ENCODE data around the gene CCDC187. TPM values are rescaled to one million over a fixed set of nuclear protein-coding genes. Genes with fewer than 3 reads are reported as not detected.

The CCDC187 gene
- total RNA-seq, 1 donor from 2014 or later, result not detected

DNA sequence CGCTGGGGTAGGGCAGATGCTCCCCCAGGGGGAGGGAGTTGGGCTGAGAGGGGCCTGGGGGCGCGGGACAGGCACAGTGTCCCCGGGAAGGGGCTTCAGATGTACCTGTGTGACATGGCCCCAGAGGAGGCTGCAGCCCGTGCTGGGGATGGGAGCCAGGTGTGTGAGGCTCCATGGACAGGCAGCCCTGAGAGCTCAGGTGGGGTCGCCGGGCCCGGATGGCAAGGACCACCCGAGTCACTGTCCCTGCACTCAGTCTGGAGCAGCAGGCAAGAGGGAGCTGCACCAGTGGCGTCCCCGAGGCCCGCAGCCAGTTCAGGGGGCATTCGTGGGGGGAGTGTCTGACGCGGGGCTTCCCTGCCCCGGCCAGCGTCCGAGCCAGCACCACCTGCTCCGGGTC lies 18.9 kb downstream of the CCDC187 start:
- DNase-seq (ENCODE audit: low read depth in 2 of 2), result no peak

DNA sequence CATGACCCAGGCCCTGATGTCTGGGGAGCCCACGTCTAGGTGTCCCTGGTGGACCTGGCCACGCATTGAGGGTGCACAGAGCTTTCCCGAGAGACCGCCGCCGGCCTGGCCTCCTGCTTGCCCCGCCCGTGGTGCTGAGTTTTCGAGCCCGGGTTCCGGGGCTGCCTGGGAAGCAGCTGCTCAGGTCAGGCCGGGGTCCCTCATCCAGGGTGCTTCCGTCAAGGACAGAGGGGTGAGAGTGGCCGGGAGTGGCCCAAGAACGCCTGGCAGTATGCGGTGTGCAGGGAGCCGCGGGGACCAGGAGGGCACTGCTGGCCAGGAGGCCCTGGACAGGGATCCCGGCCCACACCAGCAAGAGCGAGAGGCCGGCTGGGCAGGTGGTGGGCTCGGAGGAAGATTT lies 19.6 kb downstream of the CCDC187 start:
- DNase-seq (ENCODE audit: low read depth in 2 of 2), result no peak

DNA sequence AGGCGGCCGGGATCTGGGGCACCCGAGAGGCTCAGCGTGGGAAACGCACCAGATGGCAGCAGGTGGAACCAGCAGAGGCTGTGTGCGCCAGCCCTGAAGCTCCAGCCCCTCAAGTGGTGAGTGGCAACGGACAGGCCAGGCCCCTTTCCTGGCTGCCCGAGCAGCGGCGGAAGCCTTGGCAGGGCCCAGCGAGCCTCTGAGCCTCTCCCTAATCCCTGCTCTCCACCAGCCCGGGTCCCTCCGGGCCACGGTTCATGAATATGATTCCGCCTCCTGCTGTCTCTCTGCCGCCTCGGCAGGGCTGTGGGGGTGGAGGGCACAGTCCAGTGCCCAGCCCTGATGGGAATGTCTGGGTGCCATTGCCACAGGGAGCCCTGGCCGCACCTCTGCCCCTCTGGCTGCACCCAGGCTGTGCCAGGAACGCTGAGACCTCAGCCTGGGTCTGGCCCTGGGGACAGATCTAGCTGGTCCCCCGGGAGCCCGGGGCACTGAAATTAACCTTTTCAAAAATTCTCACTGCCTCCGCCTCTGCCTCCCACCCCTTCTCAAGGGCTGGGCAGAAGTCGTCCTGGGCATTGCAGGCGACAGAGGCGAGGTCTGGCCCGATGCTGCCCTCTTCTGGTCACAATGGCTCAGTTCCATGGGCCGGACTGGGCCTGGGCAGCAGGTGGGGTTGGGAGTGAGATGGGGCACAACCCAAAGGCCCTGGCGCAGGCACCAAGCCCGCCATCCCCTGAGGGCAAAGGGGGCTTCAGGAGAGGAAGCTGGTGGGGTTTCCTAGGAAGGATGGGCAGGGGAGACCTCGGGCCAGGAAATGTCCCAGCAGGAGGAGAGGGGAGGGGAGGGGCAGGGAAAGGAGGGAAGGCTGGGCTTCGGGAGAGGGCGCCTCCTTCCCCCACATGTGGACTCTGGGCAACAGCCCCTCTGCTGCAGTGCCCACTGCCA lies 20.3 kb downstream of the CCDC187 start:
- peak; percentile 69 to 81 for DNase-seq (ENCODE audit: low read depth in 2 of 2)

DNA sequence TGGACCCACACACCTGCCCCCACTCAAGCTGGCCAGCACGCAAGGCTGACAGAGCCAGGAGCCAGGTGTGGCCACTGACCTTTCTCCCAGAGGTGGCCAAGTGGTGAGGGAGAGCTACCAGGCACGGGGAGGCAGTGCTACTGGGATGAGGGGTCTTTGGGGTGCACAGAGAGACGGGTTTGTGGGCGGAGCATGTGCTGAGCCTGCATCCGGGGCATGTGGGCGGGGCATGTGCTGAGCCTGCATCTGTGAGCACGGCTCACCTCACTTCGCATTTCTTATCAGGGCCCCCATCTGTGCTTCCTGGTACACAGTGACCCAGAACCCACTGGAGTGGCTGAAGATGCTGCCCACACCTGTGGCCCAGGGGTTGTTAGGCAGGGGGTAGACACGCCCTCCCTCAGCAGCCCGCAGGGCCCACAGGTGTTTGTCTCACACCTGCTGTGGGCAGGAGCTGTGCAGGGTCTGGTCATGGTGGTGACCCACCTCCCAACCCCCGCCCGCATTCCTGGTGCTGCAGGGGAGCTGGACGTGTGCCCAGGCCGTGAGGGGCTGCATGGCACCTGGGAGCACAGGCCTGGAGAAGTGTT lies 21.5 kb downstream of the CCDC187 start:
- DNase-seq (ENCODE audit: low read depth in 2 of 2), result no peak

DNA sequence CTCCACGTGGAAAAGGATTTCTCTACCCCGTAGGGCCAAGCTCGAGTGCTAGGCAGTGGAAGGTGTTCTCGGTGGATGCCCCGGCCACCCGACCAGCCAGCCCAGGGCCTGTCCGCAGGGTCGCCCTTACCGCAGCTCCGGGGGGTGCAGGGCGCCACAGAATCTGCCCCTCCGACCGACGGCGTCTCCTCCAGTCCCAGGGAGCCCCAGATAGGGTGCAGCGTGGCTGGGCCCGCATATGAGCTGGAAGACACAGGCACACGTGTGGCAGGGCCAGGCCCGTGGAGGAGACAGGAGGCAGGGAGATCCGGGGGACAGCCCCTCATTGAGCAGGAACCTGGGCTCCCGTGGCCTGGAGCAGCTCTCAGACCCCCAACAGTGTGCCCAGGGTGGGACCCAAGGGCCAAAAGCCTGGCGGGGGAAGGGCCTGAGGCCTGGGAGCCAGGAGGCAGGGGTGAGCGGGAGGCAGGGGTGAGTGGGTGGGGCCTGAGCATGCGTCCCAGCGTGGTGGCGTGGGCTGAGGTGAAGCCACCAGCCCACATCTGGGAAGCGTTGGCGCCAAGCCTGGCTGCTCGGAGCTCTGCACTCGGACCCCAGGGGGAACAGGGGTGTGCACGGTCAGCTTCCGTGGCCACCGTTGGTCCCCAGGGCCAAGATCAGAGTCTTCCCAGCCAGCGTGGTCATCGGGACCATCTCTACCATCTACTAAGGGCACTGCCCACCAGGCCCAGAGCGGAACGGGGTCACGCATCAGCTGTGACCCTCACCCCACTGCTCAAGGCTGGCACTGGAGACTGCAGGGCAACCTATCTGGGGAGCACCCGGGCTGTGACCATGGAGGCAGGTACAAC lies 22.2 kb downstream of the CCDC187 start:
- no peak for DNase-seq (ENCODE audit: low read depth in 2 of 2)

DNA sequence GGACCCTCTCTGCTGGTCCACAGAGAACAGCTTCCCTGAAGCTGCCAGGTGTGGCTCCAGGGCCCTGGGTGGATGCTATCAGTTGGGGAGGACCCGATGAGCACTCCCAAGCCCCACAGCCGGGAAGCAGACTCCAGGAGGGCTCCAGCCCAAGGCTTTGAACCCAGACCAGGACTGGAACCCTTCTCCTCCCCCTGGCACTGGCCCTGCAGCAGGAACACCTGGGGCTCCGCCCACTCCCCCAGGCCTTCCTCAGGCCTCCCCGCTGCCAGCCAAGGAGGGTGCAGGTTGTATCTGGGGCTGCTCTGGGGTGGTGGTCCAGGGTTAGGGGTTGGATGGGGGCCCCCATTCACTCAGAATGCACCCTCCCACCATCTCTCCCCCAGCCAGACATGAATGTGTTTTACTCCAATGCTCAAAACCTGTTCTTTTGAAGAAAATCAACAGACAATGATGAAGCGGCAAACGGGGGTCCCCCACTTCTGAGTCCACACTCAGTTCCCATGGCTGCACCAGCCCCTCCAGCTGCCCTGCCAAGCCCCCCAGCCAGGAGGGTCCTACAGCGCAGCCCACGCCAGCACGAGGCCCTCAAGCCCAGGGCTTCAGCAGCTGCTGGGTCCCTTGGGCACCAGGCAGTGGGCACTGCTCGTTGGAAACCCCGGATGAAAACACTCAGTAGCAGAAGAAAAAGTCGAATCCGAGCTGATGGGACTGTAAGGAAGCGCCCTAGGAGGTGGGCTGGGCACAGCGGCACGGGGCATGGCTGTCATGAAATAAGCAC lies 23.2 kb downstream of the CCDC187 start:
- DNase-seq (ENCODE audit: low read depth in 2 of 2), result no peak

DNA sequence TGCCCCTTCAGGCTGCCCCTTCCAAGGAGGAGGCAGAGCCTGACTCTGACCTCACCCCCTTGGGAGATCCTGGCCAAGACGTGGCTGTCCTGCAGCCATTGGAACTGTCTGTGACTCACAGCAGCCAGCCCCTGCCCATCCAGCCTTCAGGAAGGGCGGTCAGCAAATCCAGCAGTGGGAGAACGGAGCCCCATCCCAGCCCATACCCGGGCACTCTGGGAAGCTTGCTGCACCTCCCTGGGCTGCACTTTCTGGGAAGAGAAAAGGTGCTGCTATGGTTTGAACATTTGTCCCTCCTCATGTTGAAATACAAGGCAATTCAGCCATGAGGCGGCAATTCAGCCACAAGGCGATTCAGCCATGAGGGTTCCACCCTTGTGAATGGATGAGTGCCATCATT lies 24.4 kb downstream of the CCDC187 start:
- DNase-seq (ENCODE audit: low read depth in 2 of 2), result no peak

DNA sequence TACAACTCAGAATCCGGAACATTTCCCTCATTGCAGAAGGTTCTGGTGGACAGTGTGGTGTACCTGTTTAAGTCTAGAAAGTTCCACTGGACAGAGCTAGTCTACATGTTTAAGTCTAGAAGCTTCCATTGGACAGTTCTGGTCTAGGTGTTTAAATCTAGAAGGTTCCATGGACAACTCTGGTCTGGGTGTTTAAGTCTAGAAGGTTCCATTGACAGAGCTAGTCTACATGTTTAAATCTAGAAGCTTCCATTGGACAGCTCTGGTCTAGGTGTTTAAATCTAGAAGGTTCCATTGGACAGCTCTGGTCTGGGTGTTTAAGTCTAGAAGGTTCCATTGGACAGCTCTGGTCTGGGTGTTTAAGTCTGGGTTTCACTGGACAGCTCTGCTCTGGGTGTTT lies 25.0 kb downstream of the CCDC187 start:
- no peak for DNase-seq (ENCODE audit: low read depth in 2 of 2)

DNA sequence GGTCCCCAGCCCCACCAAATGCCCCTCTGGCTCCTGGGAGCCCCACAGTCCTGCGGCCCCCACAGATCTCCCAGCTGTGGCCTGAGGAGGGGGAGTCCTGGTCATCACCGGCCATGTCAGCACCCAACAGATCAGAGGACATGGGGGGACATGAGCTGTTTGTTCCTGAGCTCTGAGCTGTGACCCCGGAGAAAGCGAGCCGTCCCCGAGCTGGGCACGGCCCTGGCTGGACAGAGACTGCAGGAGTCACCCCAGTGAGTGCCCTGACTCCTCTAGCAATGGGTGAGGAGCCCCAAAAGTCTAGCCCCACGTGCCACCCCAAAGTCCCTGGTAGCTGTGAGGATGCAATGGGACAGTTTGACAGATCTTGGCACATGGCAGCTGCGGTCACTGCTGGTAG lies 25.7 kb downstream of the CCDC187 start:
- DNase-seq (ENCODE audit: low read depth in 2 of 2), result no peak

DNA sequence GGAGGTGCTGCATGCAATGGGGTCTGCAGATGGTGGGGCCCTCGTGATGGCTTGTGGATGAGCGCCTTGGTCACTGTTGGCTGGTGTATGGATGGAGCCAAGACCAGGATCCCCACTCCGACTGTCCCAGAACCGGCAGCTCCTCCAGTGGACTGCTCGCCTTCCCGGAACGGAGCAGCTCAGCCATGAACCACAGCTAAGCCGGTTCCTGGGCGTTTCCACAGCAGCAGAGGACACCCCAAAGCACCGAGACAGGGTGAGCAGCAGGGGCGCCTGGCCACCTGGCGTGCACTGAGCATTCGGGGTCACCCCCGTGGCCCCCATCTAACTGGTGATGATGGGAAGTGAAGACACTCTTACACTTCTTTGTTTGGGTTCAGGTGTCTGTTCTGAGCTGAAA lies 26.1 kb downstream of the CCDC187 start:
- DNase-seq (ENCODE audit: low read depth in 2 of 2), result no peak

DNA sequence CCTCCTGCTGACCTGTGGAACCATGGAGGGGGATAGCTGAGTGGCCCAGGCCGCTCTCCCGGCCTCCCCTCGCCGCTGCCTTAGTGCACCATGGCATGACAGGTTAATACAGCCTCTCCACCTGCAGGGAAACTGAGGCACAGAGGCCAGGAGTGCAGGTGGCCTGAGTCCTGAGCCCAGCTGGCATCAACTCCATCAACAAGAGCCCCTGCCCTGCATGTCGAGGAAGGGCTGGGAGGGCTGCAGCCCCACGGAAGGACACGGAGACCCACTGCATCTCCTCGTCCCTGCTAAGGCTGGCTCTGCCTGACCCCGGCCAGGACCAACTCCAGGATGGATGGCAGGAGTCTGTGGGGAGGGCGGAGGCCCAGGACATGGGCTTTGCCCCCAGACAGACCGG lies 27.2 kb downstream of the CCDC187 start:
- DNase-seq (ENCODE audit: low read depth in 2 of 2), result no peak

DNA sequence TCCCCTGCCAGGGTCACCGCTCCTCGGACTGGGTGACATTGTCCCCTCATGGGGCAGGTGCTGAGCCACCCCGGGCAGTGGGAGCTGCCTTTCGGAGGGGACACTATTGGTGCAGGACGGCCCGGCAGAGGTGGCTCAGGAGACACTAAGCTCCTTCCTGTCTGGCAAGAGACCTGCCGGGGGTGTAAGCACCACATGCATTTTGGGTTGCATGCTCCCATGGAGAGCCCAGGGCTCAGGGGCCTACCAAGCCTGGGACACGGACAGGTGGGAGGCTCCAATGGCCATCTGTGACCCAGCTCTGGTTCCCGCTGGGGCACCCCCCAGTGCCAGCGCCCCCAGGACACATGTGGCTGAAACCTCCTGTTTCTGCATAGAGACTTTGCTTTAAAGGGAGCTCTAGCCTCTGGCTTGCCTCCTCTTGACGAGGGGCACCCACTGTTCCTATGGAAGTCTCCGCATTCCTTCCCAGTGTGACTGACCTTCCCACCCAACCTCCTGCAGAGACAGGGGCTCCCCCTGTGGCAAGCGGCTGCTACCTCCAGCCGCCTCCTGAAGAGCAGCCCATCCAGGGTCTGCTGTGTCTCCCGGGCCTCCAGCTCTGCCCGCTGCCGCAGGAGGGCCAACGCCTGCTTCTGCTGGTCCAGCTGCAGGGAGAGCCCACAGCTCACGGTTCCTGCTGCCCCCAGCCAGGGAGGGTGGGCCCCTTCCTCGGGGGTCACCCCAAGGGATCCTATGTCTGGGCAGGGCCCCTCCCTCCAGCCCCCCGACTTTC lies 28.1 kb downstream of the CCDC187 start:
- no peak for DNase-seq (ENCODE audit: low read depth in 2 of 2)

DNA sequence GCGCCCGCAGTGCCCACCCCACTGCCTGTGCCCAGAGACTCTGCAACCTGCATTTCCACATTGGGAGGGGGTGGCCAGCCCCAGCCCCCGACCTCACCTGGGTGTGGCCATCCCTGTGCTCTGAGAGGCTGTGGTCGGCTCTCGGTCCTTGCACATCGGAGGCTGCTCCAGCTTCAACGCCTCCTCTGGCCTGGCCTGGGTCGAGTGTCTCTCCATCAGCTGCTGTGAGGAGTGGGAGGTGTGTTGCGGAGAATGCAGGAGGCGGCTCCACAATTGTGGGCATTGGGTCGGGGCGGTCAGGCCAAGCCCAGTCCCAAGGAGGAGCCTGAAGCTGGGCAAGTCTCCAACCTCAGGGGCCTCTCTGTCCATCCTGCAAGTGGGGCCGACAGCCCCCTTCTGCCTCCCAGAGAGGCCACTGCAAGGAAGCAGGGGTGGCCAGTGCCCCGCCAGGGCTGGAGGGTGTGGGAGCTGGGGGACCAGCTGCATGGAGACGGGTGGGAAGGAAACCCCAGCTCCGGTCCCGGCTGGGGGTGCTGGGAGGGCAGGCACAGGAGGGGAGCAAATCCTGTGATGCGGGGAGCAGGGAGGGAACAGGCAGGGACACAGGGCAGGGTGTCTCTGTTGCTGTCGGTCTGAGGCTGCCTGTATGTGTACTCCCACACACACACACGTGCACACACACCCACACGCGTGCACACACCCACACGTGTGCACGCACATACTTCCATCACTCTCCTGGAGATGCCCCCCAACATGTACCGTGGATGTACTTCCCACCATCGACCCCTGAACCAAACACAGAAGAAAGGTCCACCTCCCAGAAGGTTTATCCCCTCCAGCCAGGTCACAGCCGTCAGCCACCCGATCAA lies 28.9 kb downstream of the CCDC187 start:
- no peak for DNase-seq (ENCODE audit: low read depth in 2 of 2)

DNA sequence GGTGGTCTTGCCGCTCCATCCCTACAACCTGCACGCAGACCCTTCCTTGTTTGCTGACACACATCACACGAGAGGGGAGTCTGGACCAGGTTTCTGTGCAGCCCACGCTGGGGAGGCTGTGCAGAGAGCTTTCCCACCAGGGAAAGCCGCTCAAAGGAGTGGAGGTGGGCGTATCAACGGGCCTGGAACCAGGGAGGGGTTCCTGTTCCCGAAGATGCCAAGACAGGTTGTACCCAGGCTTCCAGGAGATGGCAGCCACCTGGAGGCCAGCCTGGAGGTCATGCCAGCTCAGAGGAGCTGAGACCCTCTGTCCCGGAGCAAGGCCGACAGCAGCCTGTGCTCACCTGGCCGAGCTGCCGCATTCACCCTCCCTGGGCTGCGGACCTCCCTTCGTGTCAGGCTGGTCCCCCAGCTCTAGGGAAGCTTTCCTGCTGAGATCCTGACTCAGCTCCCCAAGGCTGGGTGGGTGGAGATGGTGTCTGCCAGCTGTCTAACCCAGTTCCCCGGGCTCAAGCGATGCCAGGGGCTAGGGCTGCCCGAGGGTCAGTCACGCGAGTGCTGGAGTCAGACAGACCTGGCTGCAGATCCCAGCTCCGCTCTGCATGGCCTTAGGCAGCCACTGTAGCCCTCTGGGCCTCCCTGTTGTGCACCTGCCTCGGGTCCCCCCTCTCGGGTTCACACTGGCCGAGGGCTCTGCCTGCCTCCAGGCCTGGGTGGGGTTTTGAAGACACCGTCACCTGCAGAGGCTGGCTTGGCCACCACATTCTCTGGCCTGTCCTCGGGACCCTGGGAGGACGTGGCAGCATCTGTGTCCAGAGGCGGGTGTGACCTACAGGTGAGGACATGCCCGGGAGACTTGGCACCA lies 29.7 kb downstream of the CCDC187 start:
- no peak for DNase-seq (ENCODE audit: low read depth in 2 of 2)

DNA sequence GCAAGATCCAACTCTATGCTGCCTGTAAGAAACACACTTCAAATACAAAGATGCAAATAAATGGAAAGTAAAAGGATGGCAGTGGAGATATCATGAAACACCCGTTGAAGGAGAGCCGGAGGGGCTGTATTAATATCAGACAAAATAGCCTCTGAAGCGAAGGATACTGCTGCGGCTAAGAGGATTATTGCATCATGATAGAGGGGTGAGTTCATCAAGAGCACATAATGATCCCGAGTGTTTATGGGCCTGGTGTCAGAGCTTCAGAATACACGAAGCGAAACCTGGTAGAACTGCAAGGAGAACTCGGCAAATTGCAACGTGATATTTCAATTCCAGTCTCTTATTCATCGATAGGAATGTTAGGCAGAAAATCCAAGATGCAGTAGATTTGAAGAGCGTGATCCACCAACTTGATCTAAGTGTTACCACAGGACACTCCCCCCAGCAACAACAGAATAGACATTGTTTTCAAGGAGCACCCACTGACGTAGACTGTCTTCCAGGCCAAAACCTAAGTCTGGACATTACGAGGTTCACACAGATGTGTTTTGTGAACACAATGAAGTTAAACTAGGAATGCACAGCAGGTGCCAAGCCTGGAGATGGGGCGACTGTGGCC lies 30.5 kb downstream of the CCDC187 start:
- no peak for DNase-seq (ENCODE audit: low read depth in 2 of 2)

DNA sequence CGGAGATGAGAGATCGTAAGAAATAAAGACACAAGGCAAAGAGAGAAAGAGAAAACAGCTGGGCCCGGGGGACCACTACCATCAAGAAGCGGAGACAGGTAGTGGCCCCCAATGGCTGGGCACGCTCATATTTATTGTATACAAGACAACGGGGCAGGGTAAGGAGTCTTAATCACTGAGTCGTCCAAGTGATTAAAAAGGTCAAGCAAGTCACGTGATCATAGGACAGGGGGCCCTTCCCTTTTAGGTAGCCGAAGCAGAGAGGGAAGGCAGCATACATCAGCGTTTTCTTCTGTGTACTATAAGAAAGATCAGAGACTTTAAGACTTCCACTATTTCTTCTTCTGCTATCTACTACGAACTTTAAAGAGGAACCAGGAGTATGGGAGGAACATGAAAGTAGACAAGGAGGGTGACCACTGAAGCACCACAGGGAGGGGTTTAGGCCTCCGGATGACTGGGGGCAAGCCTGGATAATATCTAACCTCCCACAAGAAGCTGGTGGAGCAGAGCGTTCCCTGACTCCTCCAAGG lies 33.7 kb downstream of the CCDC187 start:
- DNase-seq (ENCODE audit: low read depth in 2 of 2), result no peak

DNA sequence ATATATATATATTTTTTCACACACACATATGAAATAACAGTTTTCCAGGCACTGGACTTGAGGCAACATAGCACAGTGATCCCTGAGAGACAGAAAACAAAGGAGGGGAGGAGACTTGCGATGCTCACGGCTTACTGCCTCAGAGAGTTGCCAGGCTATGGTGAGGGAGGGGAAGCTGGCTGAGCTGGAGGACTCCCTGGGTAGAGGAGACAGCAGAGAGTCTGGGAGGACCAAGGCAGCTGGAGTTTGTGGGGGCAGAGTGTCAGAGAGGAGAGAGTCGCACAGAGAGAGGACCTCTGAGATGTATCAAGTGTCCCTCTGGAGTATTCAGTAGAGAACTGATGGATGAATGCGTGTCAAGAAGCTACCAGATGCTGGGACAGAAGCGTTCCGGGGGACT lies 35.2 kb downstream of the CCDC187 start:
- no peak for DNase-seq (ENCODE audit: low read depth in 2 of 2)

DNA sequence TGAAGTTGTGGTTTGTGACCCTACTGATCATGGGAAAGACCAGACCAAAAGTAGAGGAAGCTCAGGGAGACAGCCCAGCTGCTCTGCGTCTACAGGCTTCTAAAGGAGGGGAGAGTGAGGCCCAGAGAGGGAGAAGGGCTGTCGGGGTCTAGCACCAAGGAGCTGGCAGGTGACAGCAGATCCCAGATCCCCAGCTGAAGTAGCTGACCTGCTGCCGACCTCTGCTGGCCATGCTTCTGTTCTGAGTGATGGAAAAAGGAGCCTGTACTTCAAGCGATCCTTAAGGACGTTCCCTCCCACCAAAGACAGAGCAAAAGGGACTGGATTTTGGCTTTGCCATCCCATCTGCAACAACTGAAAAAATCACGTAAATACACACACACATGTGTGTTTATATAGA lies 35.6 kb downstream of the CCDC187 start:
- DNase-seq (ENCODE audit: low read depth in 2 of 2), result no peak

Measured in lung microvascular endothelial cell (primary cell).